GM12878 (cell line): ENCODE results near the gene ERC1. TPM values are rescaled to one million over a fixed set of nuclear protein-coding genes. Genes with fewer than 3 reads are reported as not detected.

Experiments used
- ATF2 ChIP-seq: IDR thresholded peaks from 2 replicates; pipeline ENCODE4 v1.6.1; 2012; ENCODE audit warnings: low read length, inconsistent platforms
- CHD4 ChIP-seq: fragments of 200-600 bp; sonication (generic); IDR thresholded peaks from 2 replicates; pipeline ENCODE4 v1.6.1; 2016; ENCODE audit warnings: mild to moderate bottlenecking
- ETV6 ChIP-seq, 2 experiments: fragments of 450-650 bp in 1 of 2; IDR thresholded peaks in 1 of 2; conservative IDR thresholded peaks in 1 of 2; 2 replicates each; pipeline ENCODE4 v1.6.1; 2014; ENCODE audit warnings: antibody characterized with exemption in 1 of 2, borderline replicate concordance in 1 of 2, low read depth in 1 of 2, mild to moderate bottlenecking in 1 of 2, moderate library complexity in 1 of 2
- FOXK2 ChIP-seq: fragments of 450-650 bp; IDR thresholded peaks from 2 replicates; pipeline ENCODE4 v1.6.1; 2017; ENCODE audit warnings: mild to moderate bottlenecking, moderate library complexity
- HDGF ChIP-seq: fragments of 450-650 bp; IDR thresholded peaks from 2 replicates; pipeline ENCODE4 v1.6.1; 2016; ENCODE audit warnings: antibody characterized with exemption
- MTA3 ChIP-seq: IDR thresholded peaks from 2 replicates; pipeline ENCODE4 v1.6.1; 2012; ENCODE audit warnings: low read length, inconsistent platforms, borderline replicate concordance
- NKRF ChIP-seq: fragments of 450-650 bp; conservative IDR thresholded peaks from 2 replicates; pipeline ENCODE4 v1.6.1; 2017; ENCODE audit warnings: mild to moderate bottlenecking, moderate library complexity
- PBX3 ChIP-seq: IDR thresholded peaks from 2 replicates; pipeline ENCODE4 v1.6.1; 2011; ENCODE audit warnings: mild to moderate bottlenecking, low read depth, low read length, moderate library complexity; ENCODE audit not compliant: insufficient replicate concordance
- POLR2A ChIP-seq: IDR thresholded peaks from 2 replicates; pipeline ENCODE4 v1.6.1; 2011; ENCODE audit warnings: low read depth, mild to moderate bottlenecking, low read length
- POLR2AphosphoS2 ChIP-seq: IDR thresholded peaks from 2 replicates; pipeline ENCODE4 v1.6.1; 2011; ENCODE audit warnings: low read depth, mild to moderate bottlenecking, low read length, improper control_type of control experiment, moderate library complexity
- POLR2AphosphoS5 ChIP-seq: IDR thresholded peaks from 2 replicates; pipeline ENCODE4 v1.6.1; 2011; ENCODE audit warnings: mild to moderate bottlenecking, low read length, inconsistent platforms
- POU2F2 ChIP-seq: IDR thresholded peaks from 3 replicates; pipeline ENCODE4 v1.6.1; 2011; ENCODE audit warnings: low read depth, mild to moderate bottlenecking, low read length, borderline replicate concordance
- RAD51 ChIP-seq: fragments of 450-650 bp; IDR thresholded peaks from 2 replicates; pipeline ENCODE4 v1.6.1; 2016; ENCODE audit warnings: moderate library complexity, mild to moderate bottlenecking, inconsistent platforms
- SIN3A ChIP-seq: IDR thresholded peaks from 2 replicates; pipeline ENCODE4 v1.6.1; 2012; ENCODE audit warnings: low read depth, low read length, improper control_type of control experiment
- SIX5 ChIP-seq: IDR thresholded peaks from 2 replicates; pipeline ENCODE4 v1.6.1; 2011; ENCODE audit warnings: mild to moderate bottlenecking, low read depth, low read length, moderate library complexity; ENCODE audit not compliant: severe bottlenecking
- SMAD1 ChIP-seq: fragments of 450-650 bp; IDR thresholded peaks from 2 replicates; pipeline ENCODE4 v1.6.1; 2018; ENCODE audit warnings: mild to moderate bottlenecking, low read depth; ENCODE audit not compliant: partially characterized antibody
- SMAD5 ChIP-seq: IDR thresholded peaks from 2 replicates; pipeline ENCODE4 v1.6.1; 2016; ENCODE audit warnings: antibody characterized with exemption, low read depth
- SUPT20H ChIP-seq: IDR thresholded peaks from 2 replicates; pipeline ENCODE4 v1.6.1; 2011; ENCODE audit warnings: low read depth, mild to moderate bottlenecking, low read length, moderate library complexity, borderline replicate concordance; ENCODE audit not compliant: control insufficient read depth
- TARDBP ChIP-seq: IDR thresholded peaks from 2 replicates; pipeline ENCODE4 v1.6.1; 2016; ENCODE audit warnings: borderline replicate concordance
- TCF3 ChIP-seq: IDR thresholded peaks from 2 replicates; pipeline ENCODE4 v1.6.1; 2012; ENCODE audit warnings: low read depth, mild to moderate bottlenecking, low read length, borderline replicate concordance; ENCODE audit not compliant: insufficient read depth
- TCF7 ChIP-seq: IDR thresholded peaks from 2 replicates; pipeline ENCODE4 v1.6.1; 2014; ENCODE audit warnings: antibody characterized with exemption, borderline replicate concordance
- ZBED1 ChIP-seq: IDR thresholded peaks from 2 replicates; pipeline ENCODE4 v1.6.1; 2016; ENCODE audit warnings: borderline replicate concordance
- ZBTB33 ChIP-seq: fragments of 450-650 bp; IDR thresholded peaks from 2 replicates; pipeline ENCODE4 v1.6.1; 2017; ENCODE audit warnings: mild to moderate bottlenecking
- ZNF217 ChIP-seq: fragments of 450-650 bp; IDR thresholded peaks from 2 replicates; pipeline ENCODE4 v1.6.1; 2017; ENCODE audit warnings: antibody characterized with exemption, mild to moderate bottlenecking
- ZNF24 ChIP-seq: fragments of 450-650 bp; IDR thresholded peaks from 2 replicates; pipeline ENCODE4 v1.6.1; 2017; ENCODE audit warnings: antibody characterized with exemption, mild to moderate bottlenecking
- ZNF274 ChIP-seq: IDR thresholded peaks from one replicate; pipeline ENCODE4 v1.8.0; 2011; ENCODE audit not compliant: insufficient read length, insufficient read depth
- ZNF384 ChIP-seq: IDR thresholded peaks from 2 replicates; pipeline ENCODE4 v1.6.1; 2012; ENCODE audit warnings: low read depth, mild to moderate bottlenecking, low read length, improper control_type of control experiment, borderline replicate concordance
- ZZZ3 ChIP-seq: IDR thresholded peaks from 2 replicates; pipeline ENCODE4 v1.6.1; 2011; ENCODE audit warnings: low read depth; ENCODE audit not compliant: control insufficient read depth, insufficient read length
- polyA plus RNA-seq, 11 experiments: library from polyadenylated mRNA; depleted of rRNA in 4 of 11; unstranded in 6 of 11; stranded (reverse) in 5 of 11; fragments of >200 nt; fragmentation: Nextera tagmentation in 4 of 11; fragmentation: Illumina TruSeq in 1 of 11; extraction: Ambion mirVana in 4 of 11; extraction: Trizol in 1 of 11; gene quantifications; 1 replicate in 1 of 11; 2 replicates in 10 of 11; pipeline versions ENCODE4 v1.2.1 to v1.2.3, GENCODE V29; 2011 to 2016; ENCODE audit warnings: inconsistent platforms in 2 of 11, missing spikeins in 2 of 11, low read depth in 1 of 11
- total RNA-seq, 4 experiments: library from RNA; depleted of rRNA in 3 of 4; stranded (reverse); fragments of >200 nt in 3 of 4; fragmentation: Illumina TruSeq in 1 of 4; extraction: Trizol in 1 of 4; gene quantifications; 2 replicates each; pipeline versions ENCODE4 v1.2.1 to v1.2.3, GENCODE V29; 2013 to 2021

The ERC1 gene
- total and polyA plus RNA-seq, 10 of the 15 experiments (the other 5 are each of a cell fraction or from before 2014, with no cell fraction given): 0.75 to 8.0 (median 5.0) TPM

GRCh38 chr12:1099158-1099557, 108.1 kb downstream of the ERC1 start (continued):
- TF ChIP-seq PBX3: no peak
- no peak for TF ChIP-seq CHD4
- TF ChIP-seq ZBED1: peak; percentile 62; the same call in 1 of the 2 replicates
- TF ChIP-seq POLR2AphosphoS5: no peak
- TF ChIP-seq FOXK2: no peak
- no peak for TF ChIP-seq ZNF217
- no peak for TF ChIP-seq ZZZ3
- no peak for TF ChIP-seq POLR2A
- no peak for TF ChIP-seq RAD51
- no peak for TF ChIP-seq SIX5
- TF ChIP-seq NKRF: no peak
- no peak for TF ChIP-seq ZBTB33
- no peak for TF ChIP-seq SMAD5
- peak; percentile 94 for TF ChIP-seq TCF3
- no peak for TF ChIP-seq SUPT20H
- no peak; the same call in 1 of the 2 replicates for TF ChIP-seq TCF7
- TF ChIP-seq ATF2: peak; percentile 88
- no peak for TF ChIP-seq ZNF384
- no peak for TF ChIP-seq POLR2AphosphoS2
- no peak for TF ChIP-seq POU2F2
- TF ChIP-seq SMAD1: no peak
- no peak for TF ChIP-seq HDGF
- TF ChIP-seq MTA3: no peak
- TF ChIP-seq ZNF24: no peak
- no peak for TF ChIP-seq ZNF274
- TF ChIP-seq ETV6 (conservative IDR thresholded peaks at IDR 0.05 in 1 of 2, IDR thresholded peaks at IDR 0.05 in 1 of 2; ENCODE audit: borderline replicate concordance in 1 of 2, low read depth in 1 of 2): peak in 1 of 2 experiments; percentile 44; a peak in 1 of 4 replicates
- no peak for TF ChIP-seq SIN3A
- no peak for TF ChIP-seq TARDBP
